A549 (cell line): ENCODE data around the gene SMU1. TPM values are rescaled to one million over a fixed set of nuclear protein-coding genes. Genes with fewer than 3 reads are reported as not detected.
A peak's percentile ranks its signal among the peaks of the same experiment; 100 is the strongest.

ENCODE experiments used
- ATAC-seq, 2 experiments: fragments of 200-7000 bp in 1 of 2; fragments of >200 bp in 1 of 2; cut with Nextera tagmentation in 1 of 2; cut with Tn5 transposase in 1 of 2; 3 replicates each; pipeline versions ENCODE4 v1.8.0 to v1.9.1; 2018 to 2020; ENCODE audit warnings: mild to moderate bottlenecking in 1 of 2, moderate library complexity in 1 of 2
- CTCF ChIA-PET: fragments of 300-600 bp; sonication (Branson Sonifier 250); formaldehyde crosslinking; extraction: SDS; loops from one replicate; lab custom pipeline; 2021; ENCODE audit warnings: antibody characterized with exemption, inconsistent platforms; lab: Yijun Ruan, JAX
- POLR2A ChIA-PET: fragments of 350-600 bp; formaldehyde crosslinking; extraction: SDS; loops from one replicate; lab custom pipeline; 2021; ENCODE audit warnings: antibody characterized with exemption, inconsistent platforms; lab: Yijun Ruan, JAX
- DNase-seq, 2 experiments: peaks; one replicate each; pipeline versions ENCODE4 v3.0.0 to v3.0.0-alpha.2; 2011 to 2016; ENCODE audit warnings: low read depth in 1 of 2, low spot score in 1 of 2
- FAIRE-seq: peaks from 2 replicates; lab custom pipeline; 2011; peaks lifted over from hg19 to GRCh38; lab: Jason Lieb, UNC
- H3K27ac ChIP-seq, 2 experiments: fragments of >200 bp; sonication (Bioruptor Twin); formaldehyde crosslinking; 3 replicates each; pipeline ENCODE4 v1.5.1; 2016 to 2017
- H3K4me1 ChIP-seq: fragments of >200 bp; sonication (Bioruptor Twin); formaldehyde crosslinking; 3 replicates; pipeline ENCODE4 v1.6.1; 2016
- H3K4me2 ChIP-seq: fragments of >200 bp; sonication (Bioruptor Twin); formaldehyde crosslinking; 3 replicates; pipeline ENCODE4 v1.6.1; 2016
- H3K4me3 ChIP-seq: fragments of >200 bp; sonication (Bioruptor Twin); formaldehyde crosslinking; 3 replicates; pipeline ENCODE4 v1.5.1; 2016
- H3K9me3 ChIP-seq: fragments of >200 bp; sonication (Bioruptor Twin); formaldehyde crosslinking; 3 replicates; pipeline ENCODE4 v1.6.1; 2016
- ATOH8 ChIP-seq: fragments of 250-450 bp; sonication (Bioruptor Pico); IDR thresholded peaks from 2 replicates; pipeline ENCODE4 v1.5.0; 2020; ENCODE audit warnings: low read depth, mild to moderate bottlenecking, moderate library complexity
- BHLHE40 ChIP-seq: IDR thresholded peaks from 2 replicates; pipeline ENCODE4 v1.6.1; 2012; ENCODE audit warnings: low read depth, low read length, inconsistent platforms
- CBX8 ChIP-seq: fragments of 200-600 bp; sonication (generic); IDR thresholded peaks from 2 replicates; pipeline ENCODE4 v1.6.1; 2016
- CHD2 ChIP-seq: fragments of 150-350 bp; IDR thresholded peaks from 2 replicates; pipeline ENCODE4 v1.6.1; 2014; ENCODE audit warnings: low read length; ENCODE audit not compliant: partially characterized antibody
- CTCF ChIP-seq: fragments of >200 bp; sonication (Bioruptor Twin); formaldehyde crosslinking; IDR thresholded peaks from 3 replicates; pipeline ENCODE4 v1.5.1; 2016
- E2F6 ChIP-seq: IDR thresholded peaks from 2 replicates; pipeline ENCODE4 v1.6.1; 2012; ENCODE audit warnings: low read depth, borderline replicate concordance
- EHF ChIP-seq: fragments of 250-450 bp; sonication (Bioruptor Pico); IDR thresholded peaks from 2 replicates; pipeline ENCODE4 v1.5.0; 2020; ENCODE audit warnings: mild to moderate bottlenecking
- EHMT2 ChIP-seq: fragments of 200-600 bp; sonication (generic); IDR thresholded peaks from 2 replicates; pipeline ENCODE4 v1.6.1; 2016; ENCODE audit warnings: antibody characterized with exemption, low read depth, mild to moderate bottlenecking, moderate library complexity
- ESRRA ChIP-seq: fragments of 150-350 bp; IDR thresholded peaks from 2 replicates; pipeline ENCODE4 v1.6.1; 2014; ENCODE audit warnings: mild to moderate bottlenecking, low read length, borderline replicate concordance
- FOSL2 ChIP-seq, 2 experiments: fragments of 450-650 bp in 1 of 2; fragments of >200 bp in 1 of 2; sonication (Bioruptor Twin) in 1 of 2; formaldehyde crosslinking; IDR thresholded peaks; 2 replicates each; pipeline versions ENCODE4 v1.5.0 to v1.6.1; 2016 to 2020; ENCODE audit warnings: mild to moderate bottlenecking in 1 of 2, moderate library complexity in 1 of 2
- GATA3 ChIP-seq: IDR thresholded peaks from 2 replicates; pipeline ENCODE4 v1.6.1; 2012; ENCODE audit warnings: borderline replicate concordance
- HEYL ChIP-seq: fragments of 250-450 bp; sonication (Bioruptor Pico); IDR thresholded peaks from 2 replicates; pipeline ENCODE4 v1.8.0; 2021; ENCODE audit warnings: mild to moderate bottlenecking, moderate library complexity
- HOXA7 ChIP-seq: fragments of 250-450 bp; sonication (Bioruptor Pico); IDR thresholded peaks from 2 replicates; pipeline ENCODE4 v1.5.0; 2020; ENCODE audit warnings: mild to moderate bottlenecking, moderate library complexity
- HOXB13 ChIP-seq: fragments of 250-450 bp; sonication (Bioruptor Pico); IDR thresholded peaks from 2 replicates; pipeline ENCODE4 v1.5.0; 2020; ENCODE audit warnings: low read depth, mild to moderate bottlenecking, moderate library complexity
- HOXB5 ChIP-seq: fragments of 250-450 bp; sonication (Bioruptor Pico); IDR thresholded peaks from 2 replicates; pipeline ENCODE4 v1.5.0; 2020; ENCODE audit warnings: mild to moderate bottlenecking, moderate library complexity
- JUN ChIP-seq, 2 experiments: fragments of >200 bp; sonication (Bioruptor Twin); formaldehyde crosslinking; IDR thresholded peaks; 2 replicates in 1 of 2; 3 replicates in 1 of 2; pipeline ENCODE4 v1.6.1; 2016 to 2017
- KDM1A ChIP-seq: fragments of 200-600 bp; sonication (generic); IDR thresholded peaks from 2 replicates; pipeline ENCODE4 v1.6.1; 2016; ENCODE audit warnings: low read depth, mild to moderate bottlenecking
- KDM5A ChIP-seq: fragments of 200-600 bp; sonication (generic); IDR thresholded peaks from 2 replicates; pipeline ENCODE4 v1.6.1; 2016; ENCODE audit warnings: antibody characterized with exemption, mild to moderate bottlenecking
- MAX ChIP-seq: IDR thresholded peaks from 2 replicates; pipeline ENCODE4 v1.6.1; 2012
- MAZ ChIP-seq: fragments of 150-350 bp; IDR thresholded peaks from 2 replicates; pipeline ENCODE4 v1.6.1; 2014; ENCODE audit warnings: antibody characterized with exemption, low read depth, low read length, borderline replicate concordance
- NR3C1 ChIP-seq: fragments of >200 bp; sonication (Bioruptor Twin); formaldehyde crosslinking; IDR thresholded peaks from 3 replicates; pipeline ENCODE4 v1.6.1; 2017
- POLR2A ChIP-seq: IDR thresholded peaks from 2 replicates; pipeline ENCODE4 v1.6.1; 2012; ENCODE audit warnings: mild to moderate bottlenecking, low read length
- POLR2AphosphoS2 ChIP-seq: conservative IDR thresholded peaks from 2 replicates; pipeline ENCODE4 v1.6.1; 2012; ENCODE audit warnings: low read length, improper control_type of control experiment, inconsistent platforms
- RAD21 ChIP-seq, 2 experiments: fragments of >200 bp in 1 of 2; sonication (Bioruptor Twin) in 1 of 2; formaldehyde crosslinking in 1 of 2; IDR thresholded peaks in 1 of 2; conservative IDR thresholded peaks in 1 of 2; 2 replicates in 1 of 2; 3 replicates in 1 of 2; pipeline ENCODE4 v1.6.1; 2012 to 2018; ENCODE audit warnings: inconsistent platforms in 1 of 2
- RARB ChIP-seq: fragments of 250-450 bp; sonication (Bioruptor Pico); IDR thresholded peaks from 2 replicates; pipeline ENCODE4 v1.8.0; 2021; ENCODE audit warnings: mild to moderate bottlenecking, moderate library complexity
- RCOR1 ChIP-seq: fragments of 150-350 bp; IDR thresholded peaks from 2 replicates; pipeline ENCODE4 v1.6.1; 2014; ENCODE audit warnings: antibody characterized with exemption, low read length, low read depth
- RFX5 ChIP-seq: fragments of 450-650 bp; IDR thresholded peaks from 2 replicates; pipeline ENCODE4 v1.7.1; 2014; ENCODE audit warnings: antibody characterized with exemption, mild to moderate bottlenecking, moderate library complexity
- SMC3 ChIP-seq: fragments of >200 bp; sonication (Bioruptor Twin); formaldehyde crosslinking; IDR thresholded peaks from 3 replicates; pipeline ENCODE4 v1.6.1; 2018; ENCODE audit warnings: inconsistent platforms
- SREBF2 ChIP-seq: fragments of 450-650 bp; IDR thresholded peaks from 2 replicates; pipeline ENCODE4 v1.6.1; 2014; ENCODE audit warnings: mild to moderate bottlenecking, moderate library complexity
- TP53 ChIP-seq: fragments of 250-450 bp; sonication (Bioruptor Pico); IDR thresholded peaks from 2 replicates; pipeline ENCODE4 v1.5.0; 2021; ENCODE audit warnings: mild to moderate bottlenecking, moderate library complexity
- USF2 ChIP-seq: fragments of 450-650 bp; IDR thresholded peaks from 2 replicates; pipeline ENCODE4 v1.6.1; 2014; ENCODE audit warnings: antibody characterized with exemption
- ZSCAN20 ChIP-seq: fragments of 250-450 bp; sonication (Bioruptor Pico); IDR thresholded peaks from 2 replicates; pipeline ENCODE4 v1.8.0; 2022; ENCODE audit warnings: mild to moderate bottlenecking, moderate library complexity
- WGBS: methylation state at CpG from one replicate; pipeline ENCODE4 v1.1.6; 2017; ENCODE audit errors: missing lambda C conversion rate; 5-methylcytosine and 5-hydroxymethylcytosine counted together
- polyA plus RNA-seq, 4 experiments: library from polyadenylated mRNA; depleted of rRNA in 3 of 4; stranded (reverse); fragments of >200 nt; fragmentation: RNase III in 1 of 4; extraction: RNeasy Plus Mini Kit Qiagen cat#74134 plus additional on column Dnase treatment in 1 of 4; gene quantifications; 2 replicates in 3 of 4; 3 replicates in 1 of 4; pipeline ENCODE4 v1.2.3, GENCODE V29; 2011 to 2017
- TF ChIP-seq, protein P1 (sequence below): fragments of >200 bp; sonication (Bioruptor Twin); formaldehyde crosslinking; IDR thresholded peaks from 2 replicates; pipeline ENCODE4 v1.6.1; 2016
- TF ChIP-seq, protein P2 (sequence below): fragments of 200-600 bp; sonication (generic); IDR thresholded peaks from 2 replicates; pipeline ENCODE4 v1.6.1; 2016; ENCODE audit warnings: antibody characterized with exemption, mild to moderate bottlenecking, moderate library complexity

The SMU1 gene
- polyA plus RNA-seq, 2 of the 4 experiments (the other 2 are of a cell fraction): 25.0 to 26.0 TPM

DNA sequence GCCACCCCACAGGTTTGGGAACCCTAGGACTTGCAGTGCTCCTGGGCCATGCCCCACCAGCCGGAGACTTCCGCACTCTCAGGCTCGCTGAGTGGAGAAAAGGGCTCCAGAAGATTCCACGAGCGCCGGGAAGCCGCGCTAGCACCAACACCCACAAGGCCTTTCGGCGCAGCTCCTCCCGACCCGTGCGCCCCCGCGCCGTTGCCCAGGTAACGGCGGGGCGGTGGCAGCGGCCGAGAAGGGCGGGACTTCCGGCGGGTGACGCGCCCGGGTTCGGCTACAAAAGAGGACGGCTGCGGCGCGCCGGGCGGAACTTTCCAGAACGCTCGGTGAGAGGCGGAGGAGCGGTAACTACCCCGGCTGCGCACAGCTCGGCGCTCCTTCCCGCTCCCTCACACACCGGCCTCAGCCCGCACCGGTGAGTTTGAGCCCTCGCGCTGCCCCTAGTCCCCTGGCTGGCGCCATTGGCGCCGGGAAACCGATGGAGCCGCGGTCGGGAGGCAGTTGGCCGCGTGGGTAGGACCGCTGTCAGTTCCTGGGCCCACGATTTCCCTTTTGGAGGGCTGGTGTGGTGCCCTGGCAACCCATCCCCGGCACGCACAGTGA is 51.4 kb downstream of the SMU1 start, which contains the start of gene DNAJA1:
Gene DNAJA1, plus strand, starts transcription at position 308 of the 606 bp plus-strand sequence. CDS start 1,212 bp downstream, outside the sequence.
- CTCF ChIA-PET: interaction anchor here (0.8 to 7.1 kb wide), 3 partner anchors 10 to 16 kb away, joined by 3 to 59 read pairs (median 3); no protein-coding TSS in a partner anchor
- peaks cover 58% of the 10 kb centered on the region for H3K4me1 ChIP-seq
- H3K27ac ChIP-seq: peak within 1 kb of the TSS; percentile 99
- peak; percentile 79 to 95 for DNase-seq
- H3K9me3 ChIP-seq: no peaks in the 10 kb centered on the region
- H3K4me3 ChIP-seq: peak within 1 kb of the TSS; percentile 98
- peak; percentile 89 to 94 for ATAC-seq
- POLR2A ChIA-PET: interaction anchor here (0.6 to 2.8 kb wide), 51 partner anchors 9 to 646 kb away, joined by 3 to 58 read pairs (median 5); partner anchors contain the start of genes APTX, B4GALT1, NDUFB6 and NFX1
- 0% methylated on average over 9 of the region's 61 CpGs for WGBS
- H3K4me2 ChIP-seq: peak within 1 kb of the TSS; percentile 97
- FAIRE-seq: no peak
- no peak for TF ChIP-seq CTCF
- no peak for TF ChIP-seq GATA3
- peak; percentile 94 to 100 for TF ChIP-seq JUN (IDR thresholded peaks at IDR 0.05)
- no peak for TF ChIP-seq HOXA7
- peak; percentile 86 for TF ChIP-seq MAX
- peak; percentile 95 for TF ChIP-seq POLR2A
- TF ChIP-seq, protein P1, sequence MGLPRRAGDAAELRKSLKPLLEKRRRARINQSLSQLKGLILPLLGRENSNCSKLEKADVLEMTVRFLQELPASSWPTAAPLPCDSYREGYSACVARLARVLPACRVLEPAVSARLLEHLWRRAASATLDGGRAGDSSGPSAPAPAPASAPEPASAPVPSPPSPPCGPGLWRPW: no peak
- TF ChIP-seq ZSCAN20 (CRISPR knock-in tag): no peak
- TF ChIP-seq BHLHE40: no peak
- no peak for TF ChIP-seq HOXB5 (CRISPR knock-in tag)
- no peak for TF ChIP-seq RCOR1
- TF ChIP-seq EHF (CRISPR knock-in tag): no peak
- no peak for TF ChIP-seq CBX8
- no peak for TF ChIP-seq USF2
- no peak for TF ChIP-seq FOSL2 (IDR thresholded peaks at IDR 0.05)
- TF ChIP-seq FOSL2 (CRISPR knock-in tag; IDR thresholded peaks at IDR 0.05): peak; percentile 21; the same call in 1 of the 2 replicates
- TF ChIP-seq MAZ: no peak
- TF ChIP-seq ATOH8 (CRISPR knock-in tag): no peak
- peak; percentile 76; the same call in 1 of the 2 replicates for TF ChIP-seq E2F6
- no peak for TF ChIP-seq TP53 (CRISPR knock-in tag)
- no peak for TF ChIP-seq EHMT2
- TF ChIP-seq, protein P2, sequence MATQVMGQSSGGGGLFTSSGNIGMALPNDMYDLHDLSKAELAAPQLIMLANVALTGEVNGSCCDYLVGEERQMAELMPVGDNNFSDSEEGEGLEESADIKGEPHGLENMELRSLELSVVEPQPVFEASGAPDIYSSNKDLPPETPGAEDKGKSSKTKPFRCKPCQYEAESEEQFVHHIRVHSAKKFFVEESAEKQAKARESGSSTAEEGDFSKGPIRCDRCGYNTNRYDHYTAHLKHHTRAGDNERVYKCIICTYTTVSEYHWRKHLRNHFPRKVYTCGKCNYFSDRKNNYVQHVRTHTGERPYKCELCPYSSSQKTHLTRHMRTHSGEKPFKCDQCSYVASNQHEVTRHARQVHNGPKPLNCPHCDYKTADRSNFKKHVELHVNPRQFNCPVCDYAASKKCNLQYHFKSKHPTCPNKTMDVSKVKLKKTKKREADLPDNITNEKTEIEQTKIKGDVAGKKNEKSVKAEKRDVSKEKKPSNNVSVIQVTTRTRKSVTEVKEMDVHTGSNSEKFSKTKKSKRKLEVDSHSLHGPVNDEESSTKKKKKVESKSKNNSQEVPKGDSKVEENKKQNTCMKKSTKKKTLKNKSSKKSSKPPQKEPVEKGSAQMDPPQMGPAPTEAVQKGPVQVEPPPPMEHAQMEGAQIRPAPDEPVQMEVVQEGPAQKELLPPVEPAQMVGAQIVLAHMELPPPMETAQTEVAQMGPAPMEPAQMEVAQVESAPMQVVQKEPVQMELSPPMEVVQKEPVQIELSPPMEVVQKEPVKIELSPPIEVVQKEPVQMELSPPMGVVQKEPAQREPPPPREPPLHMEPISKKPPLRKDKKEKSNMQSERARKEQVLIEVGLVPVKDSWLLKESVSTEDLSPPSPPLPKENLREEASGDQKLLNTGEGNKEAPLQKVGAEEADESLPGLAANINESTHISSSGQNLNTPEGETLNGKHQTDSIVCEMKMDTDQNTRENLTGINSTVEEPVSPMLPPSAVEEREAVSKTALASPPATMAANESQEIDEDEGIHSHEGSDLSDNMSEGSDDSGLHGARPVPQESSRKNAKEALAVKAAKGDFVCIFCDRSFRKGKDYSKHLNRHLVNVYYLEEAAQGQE: peak; percentile 30; the same call in 1 of the 2 replicates
- no peak for TF ChIP-seq KDM1A
- no peak for TF ChIP-seq RFX5
- no peak for TF ChIP-seq NR3C1
- TF ChIP-seq SMC3: no peak
- no peak for TF ChIP-seq CHD2
- TF ChIP-seq HOXB13 (CRISPR knock-in tag): no peak
- TF ChIP-seq POLR2AphosphoS2: no peak
- TF ChIP-seq KDM5A: no peak
- no peak for TF ChIP-seq SREBF2
- no peak for TF ChIP-seq RAD21 (conservative IDR thresholded peaks at IDR 0.05 in 1 of 2, IDR thresholded peaks at IDR 0.05 in 1 of 2)
- no peak for TF ChIP-seq ESRRA
- TF ChIP-seq HEYL (CRISPR knock-in tag): no peak
- TF ChIP-seq RARB (CRISPR knock-in tag): no peak
